HG03432 (cell line): ENCODE data around the gene PRPF40A.

Experiments
- ATAC-seq: cut with Tn5 transposase; IDR thresholded peaks from one replicate; pipeline ENCODE4 v1.9.1; 2021; ENCODE audit warnings: mild to moderate bottlenecking, moderate library complexity; ENCODE audit not compliant: unreplicated experiment

PRPF40A gene

DNA sequence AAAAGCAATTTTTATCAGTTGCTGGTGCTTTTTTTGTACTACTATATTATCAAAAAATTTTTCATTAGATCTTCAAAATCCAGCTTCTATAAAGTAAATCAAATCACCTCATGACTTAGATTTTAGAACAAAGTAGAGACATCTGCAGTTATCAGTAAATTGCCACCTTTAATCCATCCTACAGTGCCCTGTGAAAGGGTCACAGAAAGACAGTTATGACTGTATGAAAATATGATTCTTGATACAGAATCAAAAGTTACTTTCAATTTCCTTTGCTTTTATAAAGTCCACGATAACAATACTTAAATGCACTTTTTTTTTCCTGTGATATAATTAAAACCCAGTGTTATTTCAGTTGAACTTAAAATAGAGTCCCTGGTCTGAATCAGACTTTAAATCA lies 61.4 kb downstream of the PRPF40A start:
- peak; percentile 39 for ATAC-seq

DNA sequence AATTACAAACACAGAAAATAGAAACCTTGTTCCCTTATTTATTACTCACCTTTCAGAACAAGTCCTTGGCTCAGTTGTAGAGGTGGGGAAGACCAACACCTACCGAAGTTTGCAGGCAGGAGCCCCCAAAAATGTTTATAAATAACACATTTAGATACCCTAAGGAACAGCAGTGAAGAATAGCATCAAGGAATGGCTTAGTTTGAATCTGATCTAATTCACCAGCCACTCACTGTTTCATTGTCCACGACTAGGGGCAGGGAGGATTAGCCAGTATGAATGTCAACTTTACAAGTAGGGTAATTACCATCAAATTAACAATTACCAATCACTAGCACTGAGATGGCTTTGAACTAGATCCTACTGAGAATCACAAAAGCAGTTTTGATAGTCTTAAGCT lies 65.4 kb downstream of the PRPF40A start:
- ATAC-seq, result no peak

DNA sequence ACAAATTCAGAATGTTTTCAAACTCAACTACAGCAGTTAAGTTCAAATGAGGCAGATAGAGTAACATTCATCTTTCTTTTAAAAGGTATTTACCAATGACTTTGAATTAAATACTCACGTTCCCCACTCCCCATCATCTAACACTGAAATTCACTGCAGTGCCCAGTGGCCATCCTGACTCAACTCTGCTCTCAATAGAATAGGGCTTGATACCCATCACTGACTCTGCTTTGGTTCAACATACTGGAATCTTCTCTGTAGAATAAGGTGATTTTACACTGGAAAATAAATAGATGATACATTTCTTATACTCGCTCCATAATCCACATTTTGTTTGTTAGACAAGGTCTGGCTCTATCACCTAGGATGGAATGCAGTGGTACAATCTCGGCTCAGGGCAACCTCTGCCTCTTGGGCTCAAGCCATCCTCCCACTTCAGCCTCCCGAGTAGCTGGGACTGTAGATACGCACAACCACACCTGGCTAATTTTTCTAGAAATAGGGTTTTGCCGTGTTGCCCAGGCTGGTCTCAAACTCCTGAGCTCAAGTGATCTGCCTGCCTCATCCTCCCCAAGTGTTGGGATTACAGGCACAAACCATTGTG lies 66.4 kb downstream of the PRPF40A start:
- ATAC-seq, result no peak

DNA sequence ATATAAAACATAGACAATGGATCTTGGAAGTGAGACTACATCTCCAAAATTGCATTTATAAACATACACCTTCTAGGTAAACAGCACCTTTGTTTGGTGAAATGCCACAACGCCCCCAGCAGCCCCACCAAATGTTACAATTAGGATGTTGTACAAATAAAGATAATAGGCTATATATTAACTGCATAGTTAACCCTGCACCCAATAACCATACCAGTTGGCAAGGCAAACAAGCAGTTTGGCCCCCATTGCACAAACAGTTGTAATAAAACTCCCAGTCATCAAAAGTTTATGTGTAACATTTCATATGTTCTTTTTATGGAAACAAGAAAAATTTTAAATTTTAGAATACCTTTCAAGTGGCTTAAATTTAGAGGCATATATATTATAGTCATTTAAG lies 67.3 kb downstream of the PRPF40A start:
- ATAC-seq, result no peak

DNA sequence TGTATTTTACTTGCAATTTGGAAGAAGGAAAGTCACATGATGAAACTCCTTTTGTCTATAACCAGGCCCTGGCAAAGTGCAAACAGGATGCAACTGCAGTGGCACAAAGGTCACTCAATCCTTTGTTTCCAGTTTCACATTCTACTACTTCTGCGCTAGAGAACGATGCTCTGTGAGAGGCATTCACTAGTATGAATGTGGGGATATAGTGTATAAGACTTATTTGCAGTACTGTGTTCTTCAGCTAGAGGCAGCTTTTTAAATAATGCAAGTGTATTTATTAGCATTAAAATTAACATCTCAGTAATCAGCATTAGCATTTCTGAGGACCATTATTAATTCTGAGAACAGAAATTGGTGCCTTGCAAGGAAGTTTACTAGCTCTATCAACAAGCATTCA lies 68.9 kb downstream of the PRPF40A start:
- no peak for ATAC-seq

DNA sequence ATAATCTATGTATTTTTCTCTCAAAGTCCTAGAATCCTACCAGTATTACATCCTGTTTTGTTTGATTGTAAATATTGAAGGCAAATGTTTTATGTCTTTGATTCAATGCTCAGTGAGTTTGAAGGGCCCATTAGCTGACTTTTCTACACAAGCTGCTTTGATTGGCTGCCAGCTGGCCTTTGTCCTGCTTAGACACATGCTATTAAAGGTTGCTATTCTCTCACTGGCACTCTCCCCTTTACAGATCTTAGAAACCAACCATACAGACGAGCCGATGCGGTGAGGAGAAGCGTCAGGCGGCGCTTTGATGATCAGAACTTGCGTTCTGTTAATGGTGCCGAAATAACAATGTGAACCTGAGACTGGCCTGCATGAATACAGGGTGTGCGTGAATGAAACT lies 69.7 kb downstream of the PRPF40A start:
- no peak for ATAC-seq

DNA sequence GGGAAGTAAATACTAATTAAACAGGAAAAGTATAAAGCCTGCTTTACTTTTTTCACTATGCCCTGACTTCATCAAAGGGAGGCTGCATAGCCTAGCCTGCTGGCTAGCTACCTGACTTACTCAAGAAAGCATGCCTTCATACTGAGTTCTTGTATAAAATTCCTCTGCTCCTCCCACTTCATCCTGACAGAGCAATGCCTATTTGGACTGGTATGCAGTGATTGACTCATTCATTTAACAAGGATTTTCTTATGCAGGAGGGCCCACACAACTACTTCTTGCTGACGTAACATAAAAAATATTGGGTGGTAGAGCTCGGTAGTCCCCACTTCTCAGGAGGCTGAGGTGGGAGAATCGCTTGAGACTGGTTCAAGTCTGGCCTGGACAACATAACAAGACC lies 70.5 kb downstream of the PRPF40A start:
- no peak for ATAC-seq

DNA sequence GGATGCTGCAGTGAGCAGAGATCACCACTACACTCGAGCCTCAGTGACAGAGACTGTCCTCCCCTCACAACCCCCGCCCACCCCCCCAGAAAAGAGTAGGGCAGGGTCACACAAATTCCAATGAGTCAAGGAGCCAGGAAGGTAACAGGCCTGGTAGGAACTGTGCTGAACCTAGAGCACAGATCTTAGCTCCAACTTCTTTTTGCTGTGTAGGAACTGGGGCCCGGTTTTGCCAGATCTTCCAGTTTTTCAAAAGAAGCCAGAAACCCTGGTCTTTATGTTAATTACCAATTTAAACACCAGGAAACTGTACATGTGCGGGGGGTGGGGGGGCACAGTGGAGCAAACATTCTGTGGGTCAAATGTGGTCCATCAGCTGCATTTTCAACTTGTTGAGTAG lies 71.0 kb downstream of the PRPF40A start:
- ATAC-seq, result no peak

DNA sequence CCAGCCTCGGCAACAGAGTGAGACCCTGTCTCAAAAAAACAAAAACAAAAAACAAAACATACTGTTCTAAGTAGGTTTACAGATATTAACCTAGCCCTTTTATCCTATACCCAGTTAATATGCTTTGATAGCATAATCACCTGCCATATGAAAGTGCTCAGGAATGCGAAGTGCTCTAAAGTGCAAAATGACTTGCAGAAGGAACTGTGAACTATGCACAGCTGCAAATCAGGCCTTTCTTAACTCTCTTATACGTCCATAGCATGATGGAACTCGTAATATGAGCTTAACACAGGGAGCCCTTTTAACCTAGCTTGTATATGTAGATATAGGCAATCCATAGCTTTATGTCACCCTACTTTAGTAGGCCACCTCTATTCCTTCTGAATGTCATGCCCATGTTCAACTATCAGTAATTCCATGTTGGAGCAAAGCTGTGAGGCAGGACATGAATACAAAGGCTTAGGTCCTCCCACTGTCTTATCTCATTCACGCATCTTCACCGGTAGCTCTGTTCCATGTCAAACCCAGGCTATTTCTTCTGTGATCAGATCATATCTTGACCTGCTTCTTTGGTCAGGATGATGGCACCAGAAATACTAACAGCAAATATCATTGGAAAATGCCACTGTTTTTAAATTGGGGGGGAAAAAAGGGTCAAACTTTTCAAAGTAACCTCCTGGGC lies 72.9 kb downstream of the PRPF40A start:
- no peak for ATAC-seq

DNA sequence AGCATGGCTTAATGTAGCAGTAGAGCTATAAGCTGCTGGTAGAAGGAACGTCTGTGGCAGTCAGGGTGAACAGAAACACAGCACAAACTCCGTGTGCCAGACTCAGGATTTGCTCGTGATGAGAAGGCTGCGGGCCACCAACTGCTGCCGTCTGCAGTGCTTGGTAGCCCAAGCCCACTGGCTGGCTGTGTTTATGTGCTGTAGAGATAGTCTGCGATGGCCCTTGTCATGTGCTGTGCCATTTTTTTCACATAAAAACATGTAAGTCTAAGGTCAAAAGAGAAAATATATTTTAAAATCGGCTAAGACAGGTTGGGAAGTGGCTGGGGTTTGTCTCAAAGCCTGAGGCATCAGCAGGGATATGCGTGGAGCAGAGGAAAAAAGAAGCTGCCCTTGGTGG lies 78.7 kb downstream of the PRPF40A start:
- ATAC-seq, result no peak

DNA sequence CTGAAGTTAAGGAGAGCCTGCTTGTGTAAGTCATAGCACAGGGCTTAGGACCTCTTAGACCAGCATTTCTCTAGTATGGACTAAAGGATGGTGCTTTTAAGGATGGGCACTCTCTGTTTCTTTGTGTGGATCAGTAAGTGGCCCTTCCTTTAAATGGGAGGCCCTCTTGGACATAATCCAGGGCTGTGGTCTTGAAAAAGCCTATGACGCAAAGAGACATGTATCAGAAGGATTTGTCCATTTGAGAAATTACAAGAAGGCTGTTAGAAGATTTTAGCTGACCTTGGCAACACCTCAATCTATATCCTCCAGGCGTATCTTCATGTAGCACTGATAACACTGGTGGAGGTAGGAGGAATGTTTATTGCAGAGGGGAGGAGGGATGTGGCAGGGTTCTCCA lies 79.2 kb downstream of the PRPF40A start:
- ATAC-seq, result no peak

DNA sequence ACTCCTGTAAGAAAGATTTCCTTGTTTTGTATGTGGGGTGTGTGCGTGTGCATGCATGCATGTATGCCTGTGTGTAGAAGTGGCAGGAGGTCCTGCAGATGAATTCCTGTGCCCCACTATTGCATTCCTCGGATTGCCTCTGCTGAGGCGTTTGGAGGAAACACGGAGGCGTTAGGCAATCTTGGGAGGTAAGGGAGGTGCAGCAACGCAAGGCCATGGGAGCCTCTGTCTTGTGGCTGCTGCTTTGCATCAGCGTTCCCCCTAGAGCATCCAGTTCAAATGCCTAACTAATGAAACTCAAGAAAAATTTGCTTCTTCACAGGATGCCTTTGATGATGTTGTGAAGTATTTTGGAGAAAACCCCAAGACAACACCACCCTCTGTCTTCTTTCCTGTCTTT lies 80.0 kb downstream of the PRPF40A start:
- no peak for ATAC-seq

DNA sequence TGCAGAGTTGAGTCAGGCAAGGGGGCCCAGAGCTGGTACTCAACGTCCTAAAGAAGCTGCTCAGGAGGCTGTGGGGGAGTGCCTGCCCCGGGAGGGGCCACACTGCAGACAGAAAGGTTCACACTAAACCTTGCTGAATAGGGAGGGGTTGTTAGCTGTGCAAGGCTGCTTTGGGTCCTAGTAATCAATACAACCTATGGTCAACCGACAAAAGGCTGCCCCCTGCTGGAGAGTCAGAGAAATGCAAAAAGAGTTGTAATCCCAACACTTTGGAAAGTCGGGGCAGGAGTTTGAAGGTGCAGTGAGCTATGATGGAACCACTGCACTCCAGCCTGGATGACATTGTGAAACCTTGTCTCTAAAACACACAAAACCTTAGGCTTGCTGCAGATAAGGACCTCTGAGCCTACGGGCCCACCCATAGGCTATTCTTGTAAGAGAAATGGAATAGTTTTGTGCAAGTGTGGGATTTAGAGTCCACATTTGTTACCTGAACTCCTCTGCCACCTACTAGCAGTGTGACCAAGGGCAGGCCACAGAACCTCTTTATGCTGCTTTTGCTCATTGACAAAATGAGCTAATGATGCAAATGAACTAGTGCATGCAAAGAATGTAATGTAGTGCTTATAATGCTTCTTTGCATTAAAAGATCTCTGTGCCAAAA lies 81.5 kb downstream of the PRPF40A start:
- peak; percentile 74 for ATAC-seq

DNA sequence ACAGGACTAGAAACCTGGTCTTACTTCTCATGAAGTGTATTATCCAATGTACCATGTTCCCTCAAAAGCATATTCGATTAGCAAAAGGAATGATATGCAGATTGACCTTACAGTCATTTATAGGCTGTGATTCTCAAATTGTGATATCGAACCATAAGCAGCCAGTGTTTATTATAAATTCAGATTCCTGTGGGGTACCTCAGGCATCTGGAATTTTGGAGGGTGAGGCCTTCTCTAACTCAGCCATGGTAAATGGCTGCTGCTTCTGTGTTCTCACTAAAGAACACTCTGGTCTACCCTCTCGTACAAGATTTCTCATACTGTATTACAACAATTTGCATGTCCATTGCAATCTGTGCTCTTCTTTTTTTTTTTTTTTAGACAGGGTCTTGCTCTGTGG lies 84.5 kb downstream of the PRPF40A start:
- no peak for ATAC-seq

DNA sequence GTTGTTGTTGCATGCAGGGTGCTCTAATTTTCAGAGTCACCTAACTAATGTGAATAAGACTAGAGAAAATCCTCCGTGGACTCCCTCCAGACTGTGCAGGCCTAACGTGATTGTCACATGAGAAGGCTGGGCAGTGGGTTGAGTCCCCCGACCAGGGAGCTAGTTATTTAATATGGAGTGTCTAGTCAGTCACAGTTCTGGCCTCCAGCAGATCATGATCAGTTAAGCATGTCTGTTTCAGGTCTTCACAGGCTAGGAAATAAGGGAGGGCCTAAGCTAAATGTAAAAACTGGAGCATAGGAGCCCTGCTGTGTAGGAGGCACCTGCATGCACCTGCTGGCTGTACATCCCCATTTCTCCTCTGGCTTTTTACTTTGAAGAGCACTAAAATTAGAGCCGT lies 86.8 kb downstream of the PRPF40A start:
- no peak for ATAC-seq

DNA sequence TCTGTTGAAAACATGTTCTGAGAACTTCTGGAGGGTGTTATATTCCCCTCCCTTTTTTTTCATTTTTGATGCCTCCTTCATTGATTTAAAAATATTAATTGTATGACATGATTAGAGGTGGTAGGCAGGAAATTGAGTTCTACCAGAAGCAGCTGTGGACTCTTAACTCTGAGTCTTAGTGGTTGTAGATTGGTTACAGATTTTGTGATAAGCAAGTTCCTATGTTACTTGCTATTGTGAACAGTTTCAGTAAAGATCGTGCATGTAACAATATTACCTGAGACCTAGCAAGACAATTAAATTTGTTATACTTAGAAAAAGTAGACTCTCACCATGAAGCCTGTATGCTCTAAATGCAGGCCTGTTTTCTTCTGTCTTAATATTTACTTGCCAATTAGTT lies 88.1 kb downstream of the PRPF40A start:
- ATAC-seq, result no peak

DNA sequence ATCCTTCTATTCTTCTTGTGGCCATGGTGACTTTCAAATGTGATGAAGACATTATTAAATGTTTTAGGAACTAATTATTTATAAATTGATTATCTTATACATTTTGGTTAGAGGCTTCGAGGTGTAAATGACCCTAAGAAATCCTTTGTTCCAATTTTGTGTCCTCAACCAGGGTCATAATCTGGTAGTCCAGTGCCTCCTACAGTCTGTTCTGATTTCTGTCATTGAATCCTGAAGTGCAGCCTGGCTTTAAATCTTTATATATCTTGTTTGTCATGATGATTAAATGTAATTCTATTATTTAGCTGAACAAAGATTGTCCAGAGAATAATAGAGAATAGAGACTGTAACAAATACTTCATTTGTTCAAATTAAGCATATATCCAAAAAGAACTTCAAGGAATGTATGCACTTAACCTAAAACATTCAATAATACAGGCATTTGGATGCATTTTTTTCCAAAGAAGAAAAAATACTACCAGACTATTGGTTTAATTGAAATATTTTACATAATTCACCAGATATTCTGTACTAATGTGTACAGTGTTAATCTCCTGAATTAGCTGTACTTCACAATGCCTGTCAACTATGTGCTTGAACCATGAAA lies 89.8 kb downstream of the PRPF40A start:
- ATAC-seq, result peak; percentile 60

DNA sequence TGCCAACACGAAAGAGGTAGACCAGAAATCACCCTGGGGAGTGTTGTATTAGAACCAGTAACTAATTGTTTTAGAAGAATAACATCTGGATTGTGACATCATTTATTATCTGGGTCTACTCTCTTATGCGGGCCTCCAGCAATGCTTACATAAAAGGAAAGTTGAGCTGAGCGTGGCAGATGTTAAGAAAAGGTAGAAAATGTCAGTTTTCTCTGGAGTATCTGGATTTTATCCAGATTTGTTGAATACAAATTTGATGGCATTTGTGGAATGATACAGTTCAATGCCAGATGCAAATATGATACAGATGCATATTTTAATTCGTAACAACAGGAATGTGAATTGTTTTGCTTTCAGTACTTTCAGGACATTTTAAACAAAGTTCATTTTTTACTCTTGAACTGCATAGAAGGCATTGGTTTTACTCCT lies 90.3 kb downstream of the PRPF40A start:
- no peak for ATAC-seq

DNA sequence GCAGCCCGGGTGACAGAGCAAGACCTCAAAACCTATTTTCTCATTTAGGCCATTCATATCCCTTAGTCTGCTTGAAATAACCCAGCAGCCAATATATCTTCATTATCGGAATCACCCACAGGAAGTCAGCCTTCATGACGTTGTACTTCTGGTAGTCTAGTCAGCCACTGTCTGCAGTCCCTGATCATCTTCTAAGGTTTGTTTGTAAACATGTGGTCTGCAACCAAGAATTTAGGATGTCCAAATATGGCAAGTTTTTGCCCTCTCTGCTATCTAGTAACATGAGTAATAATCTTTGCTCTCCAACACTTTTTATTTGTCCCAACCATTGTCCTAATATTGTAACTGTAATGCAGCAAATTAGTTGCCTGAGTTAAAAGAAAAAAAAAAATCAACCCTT lies 92.5 kb downstream of the PRPF40A start:
- ATAC-seq, result no peak

DNA sequence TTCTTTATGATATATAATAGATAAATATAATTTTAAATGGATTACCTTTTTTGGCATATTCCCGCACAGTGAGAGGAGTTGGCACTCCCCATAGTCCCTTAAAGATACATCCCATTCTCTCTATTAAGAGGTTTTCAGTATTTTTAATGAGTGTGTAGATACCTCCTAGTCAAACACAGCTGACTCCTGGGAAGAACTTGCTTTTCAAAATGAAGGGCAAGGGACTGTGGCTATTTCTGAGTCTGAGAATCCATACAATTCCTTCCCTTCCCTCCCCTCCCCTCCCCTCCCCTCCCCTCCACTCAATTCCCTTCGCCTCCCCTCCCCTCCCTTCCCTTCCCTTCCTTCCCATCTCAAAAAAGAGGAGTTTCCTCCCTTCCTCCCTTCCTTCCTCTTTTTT lies 93.5 kb downstream of the PRPF40A start:
- no peak for ATAC-seq

DNA sequence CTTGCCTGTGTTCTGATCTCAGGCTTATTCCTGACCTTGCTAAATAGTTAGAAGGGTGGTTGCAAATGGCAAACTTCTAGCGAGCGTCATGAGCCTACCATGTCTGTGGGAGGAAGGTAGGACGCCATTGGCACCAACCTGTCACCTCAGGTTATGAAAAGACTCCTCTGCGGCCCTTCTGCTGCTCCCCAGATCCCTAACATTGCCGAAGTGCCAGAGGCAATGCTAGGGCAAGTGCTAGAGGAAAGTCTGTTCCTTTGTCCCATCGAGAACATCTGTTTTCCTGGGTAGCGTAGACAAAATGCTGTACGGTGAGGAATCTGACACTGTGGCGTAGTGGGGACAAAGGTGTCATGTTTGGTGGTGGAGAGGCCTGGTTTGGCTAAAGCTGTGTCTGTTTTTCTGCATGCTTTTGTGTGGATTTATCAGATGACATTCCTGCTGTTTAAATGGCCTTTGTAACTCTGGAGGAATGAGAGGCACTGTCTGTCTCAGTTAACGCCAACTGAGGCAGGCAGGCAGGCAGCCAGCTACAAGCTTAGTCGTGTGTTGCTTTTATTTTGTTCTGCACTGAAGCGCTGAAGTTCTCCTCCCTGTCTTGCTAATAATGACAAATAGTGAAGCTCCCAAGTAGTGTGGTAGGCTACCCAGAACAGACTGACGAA lies 94.1 kb downstream of the PRPF40A start:
- no peak for ATAC-seq

DNA sequence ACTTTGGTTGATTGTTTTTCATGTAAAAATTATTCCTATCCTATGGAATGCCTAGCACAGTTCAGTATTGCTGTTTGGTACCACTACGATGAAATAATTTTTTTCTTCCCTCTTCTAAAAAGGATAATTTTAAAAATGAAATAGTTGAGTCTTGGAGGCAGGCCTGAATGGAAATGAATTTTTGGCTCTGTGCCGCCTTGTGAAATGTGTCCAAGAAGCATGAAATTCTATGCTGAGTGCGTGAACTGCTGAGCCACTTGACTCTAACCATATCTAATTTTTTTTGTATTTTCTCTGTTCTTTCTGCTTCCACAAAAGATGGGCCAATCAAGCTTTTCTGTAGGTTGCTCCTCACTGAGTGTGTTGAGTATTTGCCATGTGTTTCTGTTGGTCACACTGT lies 95.0 kb downstream of the PRPF40A start:
- no peak for ATAC-seq
